ENCODE data around the gene XCR1. TPM values are rescaled to one million over a fixed set of nuclear protein-coding genes. Genes with fewer than 3 reads are reported as not detected.

XCR1 gene
- total and polyA plus RNA-seq, 2 of the 8 experiments (the other 6 are each of a cell fraction or from before 2014, with no cell fraction given): 0.53 TPM; not detected in 1

GRCh38 chr3:45979378-45979777 is 47.9 kb downstream of the XCR1 start (continued):
- TF ChIP-seq, protein P1, sequence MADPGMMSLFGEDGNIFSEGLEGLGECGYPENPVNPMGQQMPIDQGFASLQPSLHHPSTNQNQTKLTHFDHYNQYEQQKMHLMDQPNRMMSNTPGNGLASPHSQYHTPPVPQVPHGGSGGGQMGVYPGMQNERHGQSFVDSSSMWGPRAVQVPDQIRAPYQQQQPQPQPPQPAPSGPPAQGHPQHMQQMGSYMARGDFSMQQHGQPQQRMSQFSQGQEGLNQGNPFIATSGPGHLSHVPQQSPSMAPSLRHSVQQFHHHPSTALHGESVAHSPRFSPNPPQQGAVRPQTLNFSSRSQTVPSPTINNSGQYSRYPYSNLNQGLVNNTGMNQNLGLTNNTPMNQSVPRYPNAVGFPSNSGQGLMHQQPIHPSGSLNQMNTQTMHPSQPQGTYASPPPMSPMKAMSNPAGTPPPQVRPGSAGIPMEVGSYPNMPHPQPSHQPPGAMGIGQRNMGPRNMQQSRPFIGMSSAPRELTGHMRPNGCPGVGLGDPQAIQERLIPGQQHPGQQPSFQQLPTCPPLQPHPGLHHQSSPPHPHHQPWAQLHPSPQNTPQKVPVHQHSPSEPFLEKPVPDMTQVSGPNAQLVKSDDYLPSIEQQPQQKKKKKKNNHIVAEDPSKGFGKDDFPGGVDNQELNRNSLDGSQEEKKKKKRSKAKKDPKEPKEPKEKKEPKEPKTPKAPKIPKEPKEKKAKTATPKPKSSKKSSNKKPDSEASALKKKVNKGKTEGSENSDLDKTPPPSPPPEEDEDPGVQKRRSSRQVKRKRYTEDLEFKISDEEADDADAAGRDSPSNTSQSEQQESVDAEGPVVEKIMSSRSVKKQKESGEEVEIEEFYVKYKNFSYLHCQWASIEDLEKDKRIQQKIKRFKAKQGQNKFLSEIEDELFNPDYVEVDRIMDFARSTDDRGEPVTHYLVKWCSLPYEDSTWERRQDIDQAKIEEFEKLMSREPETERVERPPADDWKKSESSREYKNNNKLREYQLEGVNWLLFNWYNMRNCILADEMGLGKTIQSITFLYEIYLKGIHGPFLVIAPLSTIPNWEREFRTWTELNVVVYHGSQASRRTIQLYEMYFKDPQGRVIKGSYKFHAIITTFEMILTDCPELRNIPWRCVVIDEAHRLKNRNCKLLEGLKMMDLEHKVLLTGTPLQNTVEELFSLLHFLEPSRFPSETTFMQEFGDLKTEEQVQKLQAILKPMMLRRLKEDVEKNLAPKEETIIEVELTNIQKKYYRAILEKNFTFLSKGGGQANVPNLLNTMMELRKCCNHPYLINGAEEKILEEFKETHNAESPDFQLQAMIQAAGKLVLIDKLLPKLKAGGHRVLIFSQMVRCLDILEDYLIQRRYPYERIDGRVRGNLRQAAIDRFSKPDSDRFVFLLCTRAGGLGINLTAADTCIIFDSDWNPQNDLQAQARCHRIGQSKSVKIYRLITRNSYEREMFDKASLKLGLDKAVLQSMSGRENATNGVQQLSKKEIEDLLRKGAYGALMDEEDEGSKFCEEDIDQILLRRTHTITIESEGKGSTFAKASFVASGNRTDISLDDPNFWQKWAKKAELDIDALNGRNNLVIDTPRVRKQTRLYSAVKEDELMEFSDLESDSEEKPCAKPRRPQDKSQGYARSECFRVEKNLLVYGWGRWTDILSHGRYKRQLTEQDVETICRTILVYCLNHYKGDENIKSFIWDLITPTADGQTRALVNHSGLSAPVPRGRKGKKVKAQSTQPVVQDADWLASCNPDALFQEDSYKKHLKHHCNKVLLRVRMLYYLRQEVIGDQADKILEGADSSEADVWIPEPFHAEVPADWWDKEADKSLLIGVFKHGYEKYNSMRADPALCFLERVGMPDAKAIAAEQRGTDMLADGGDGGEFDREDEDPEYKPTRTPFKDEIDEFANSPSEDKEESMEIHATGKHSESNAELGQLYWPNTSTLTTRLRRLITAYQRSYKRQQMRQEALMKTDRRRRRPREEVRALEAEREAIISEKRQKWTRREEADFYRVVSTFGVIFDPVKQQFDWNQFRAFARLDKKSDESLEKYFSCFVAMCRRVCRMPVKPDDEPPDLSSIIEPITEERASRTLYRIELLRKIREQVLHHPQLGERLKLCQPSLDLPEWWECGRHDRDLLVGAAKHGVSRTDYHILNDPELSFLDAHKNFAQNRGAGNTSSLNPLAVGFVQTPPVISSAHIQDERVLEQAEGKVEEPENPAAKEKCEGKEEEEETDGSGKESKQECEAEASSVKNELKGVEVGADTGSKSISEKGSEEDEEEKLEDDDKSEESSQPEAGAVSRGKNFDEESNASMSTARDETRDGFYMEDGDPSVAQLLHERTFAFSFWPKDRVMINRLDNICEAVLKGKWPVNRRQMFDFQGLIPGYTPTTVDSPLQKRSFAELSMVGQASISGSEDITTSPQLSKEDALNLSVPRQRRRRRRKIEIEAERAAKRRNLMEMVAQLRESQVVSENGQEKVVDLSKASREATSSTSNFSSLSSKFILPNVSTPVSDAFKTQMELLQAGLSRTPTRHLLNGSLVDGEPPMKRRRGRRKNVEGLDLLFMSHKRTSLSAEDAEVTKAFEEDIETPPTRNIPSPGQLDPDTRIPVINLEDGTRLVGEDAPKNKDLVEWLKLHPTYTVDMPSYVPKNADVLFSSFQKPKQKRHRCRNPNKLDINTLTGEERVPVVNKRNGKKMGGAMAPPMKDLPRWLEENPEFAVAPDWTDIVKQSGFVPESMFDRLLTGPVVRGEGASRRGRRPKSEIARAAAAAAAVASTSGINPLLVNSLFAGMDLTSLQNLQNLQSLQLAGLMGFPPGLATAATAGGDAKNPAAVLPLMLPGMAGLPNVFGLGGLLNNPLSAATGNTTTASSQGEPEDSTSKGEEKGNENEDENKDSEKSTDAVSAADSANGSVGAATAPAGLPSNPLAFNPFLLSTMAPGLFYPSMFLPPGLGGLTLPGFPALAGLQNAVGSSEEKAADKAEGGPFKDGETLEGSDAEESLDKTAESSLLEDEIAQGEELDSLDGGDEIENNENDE (IDR thresholded peaks at IDR 0.05; ENCODE audit: insufficient replicate concordance, low read length): no peak
- TF ChIP-seq HDAC6 (IDR thresholded peaks at IDR 0.05; ENCODE audit: low read depth, low read length): no peak
- no peak for TF ChIP-seq RNF2 (IDR thresholded peaks at IDR 0.05; ENCODE audit: borderline replicate concordance, low read depth, low read length, missing control alignments, poor library complexity, severe bottlenecking)
- TF ChIP-seq TEAD4 (IDR thresholded peaks at IDR 0.05; ENCODE audit: low read depth, low read length): no peak
- no peak for TF ChIP-seq FOSL1 (IDR thresholded peaks at IDR 0.05; ENCODE audit: insufficient read depth, low read depth, low read length)
- no peak for TF ChIP-seq SP4 (IDR thresholded peaks at IDR 0.05; ENCODE audit: low read length)
- no peak for TF ChIP-seq CREB1 (IDR thresholded peaks at IDR 0.05)
- TF ChIP-seq POLR2AphosphoS5 (IDR thresholded peaks at IDR 0.05; ENCODE audit: low read depth, low read length): no peak
- no peak for TF ChIP-seq GABPA (IDR thresholded peaks at IDR 0.05; ENCODE audit: borderline replicate concordance, insufficient read depth, low read length)
- TF ChIP-seq TAF7 (optimal IDR thresholded peaks at IDR 0.05; ENCODE audit: borderline replicate concordance, low read depth, low read length): no peak
- TF ChIP-seq RAD21 (IDR thresholded peaks at IDR 0.05 in 1 of 2, conservative IDR thresholded peaks at IDR 0.05 in 1 of 2; ENCODE audit: low read depth in 2 of 2, low read length in 2 of 2): no peak
- TF ChIP-seq BACH1 (IDR thresholded peaks at IDR 0.05; ENCODE audit: low read length): no peak

All from H1 (cell line).